Prostate gland (tissue), 2 donors: ENCODE results near the gene KIF5A. TPM values are rescaled to one million over a fixed set of nuclear protein-coding genes. Genes with fewer than 3 reads are reported as not detected.
"Not testable (repeated sequence)": the region's sequence is repeated elsewhere in the genome, so short reads cannot be mapped to it uniquely, and the experiment has no call there.

ENCODE experiments used
- DNase-seq: peaks from one replicate; pipeline ENCODE4 v3.0.0-alpha.2; 2019; ENCODE audit warnings: low spot score
- H3K27ac ChIP-seq, 2 donors: fragments of 200-600 bp; sonication (generic); 2 replicates each; pipeline ENCODE4 v1.5.1; 2017 to 2019
- H3K27me3 ChIP-seq: fragments of 200-600 bp; sonication (generic); replicated peaks from 2 replicates; pipeline ENCODE4 v1.5.1; 2019; ENCODE audit not compliant: insufficient read depth
- H3K36me3 ChIP-seq, 2 donors: fragments of 200-600 bp; sonication (generic); 1 replicate in 1 of 2; 2 replicates in 1 of 2; pipeline versions ENCODE4 v1.5.1 to v1.8.1; 2017 to 2019
- H3K4me1 ChIP-seq: fragments of 200-600 bp; sonication (generic); replicated peaks from 2 replicates; pipeline ENCODE4 v1.5.1; 2019
- H3K4me3 ChIP-seq, 2 donors: fragments of 200-600 bp; sonication (generic); 2 replicates each; pipeline ENCODE4 v1.5.1; 2017 to 2019
- H3K9me3 ChIP-seq: fragments of 200-600 bp; sonication (generic); 2 replicates; pipeline ENCODE4 v1.5.1; 2017
- POLR2A ChIP-seq: fragments of 450-650 bp; IDR thresholded peaks from one replicate; pipeline ENCODE4 v1.6.1; 2016; ENCODE audit warnings: antibody characterized with exemption, mild to moderate bottlenecking
- POLR2AphosphoS5 ChIP-seq: sonication (generic); formaldehyde crosslinking; IDR thresholded peaks from one replicate; pipeline ENCODE4 v1.6.1; 2017; ENCODE audit warnings: antibody characterized with exemption
- WGBS: methylation state at CpG from one replicate; pipeline ENCODE4 v1.1.5; 2018; 5-methylcytosine and 5-hydroxymethylcytosine counted together
- intact Hi-C: fragments of 100-400 bp; cut with DNase I; formaldehyde crosslinking; loops from one replicate; pipeline ENCODE4 v1.14.2; 2022
- total RNA-seq, 2 donors: library from RNA; depleted of rRNA; stranded (reverse); fragments of >200 nt; gene quantifications; one replicate each; pipeline ENCODE4 v1.1.0, GENCODE V29; 2016
- TF ChIP-seq, protein P1 (sequence below), 4 experiments: fragments of 200-600 bp in 2 of 4; fragments of 450-650 bp in 2 of 4; sonication (generic) in 2 of 4; IDR thresholded peaks; 1 replicate in 3 of 4; 2 replicates in 1 of 4; pipeline ENCODE4 v1.5.1; 2016 to 2019; ENCODE audit warnings: antibody characterized with exemption in 4 of 4, mild to moderate bottlenecking in 2 of 4, moderate library complexity in 2 of 4

Gene KIF5A
- total RNA-seq, result 1 to 10 TPM in 1 of 2 donors, under 1 TPM in 1; 0.50 to 3.7 TPM

DNA sequence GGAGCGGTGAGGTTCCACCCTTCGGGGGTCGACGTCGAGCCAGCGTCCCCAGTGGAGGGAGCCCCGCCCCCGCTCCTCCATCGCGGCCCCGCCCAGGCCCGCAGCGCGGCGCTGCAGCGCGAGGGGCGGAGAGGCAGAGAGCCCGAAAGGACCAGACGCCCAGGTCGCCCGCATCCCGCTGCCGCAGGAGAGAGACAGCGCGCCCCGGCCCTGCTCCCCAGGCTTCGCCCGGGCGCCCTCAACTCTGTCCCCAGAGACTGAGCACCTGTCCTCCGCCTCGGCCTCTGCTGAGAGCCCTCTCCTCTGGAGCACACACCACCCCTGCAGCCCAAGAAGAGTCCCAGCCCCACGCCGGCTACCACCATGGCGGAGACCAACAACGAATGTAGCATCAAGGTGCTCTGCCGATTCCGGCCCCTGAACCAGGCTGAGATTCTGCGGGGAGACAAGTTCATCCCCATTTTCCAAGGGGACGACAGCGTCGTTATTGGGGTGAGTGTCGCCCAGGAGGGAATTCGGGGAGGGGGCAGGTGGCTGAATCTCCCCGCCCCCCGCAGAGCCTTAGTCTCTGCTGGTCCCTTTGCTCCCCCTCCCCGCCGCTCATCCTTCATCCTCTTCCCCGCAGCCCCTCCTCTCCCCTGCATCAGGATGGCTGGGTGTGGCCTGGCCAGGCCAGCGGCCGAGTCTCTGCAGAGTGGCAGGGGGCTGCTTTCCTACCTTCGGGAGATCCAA lies at the start of gene KIF5A:
Gene KIF5A (plus strand): TSS at position 136 of the 732 bp plus-strand sequence. CDS start 228 bp downstream, at position 364.
- Histone ChIP-seq H3K4me1 (peaks cover 7% of the 10 kb centered on the region), H3K27ac (no peak within 1 kb of the TSS), H3K9me3 (no peaks in the 10 kb centered on the region), H3K27me3 (peaks cover 13% of the 10 kb centered on the region), H3K36me3 (no peaks in the 10 kb centered on the region), H3K4me3 (peak within 1 kb of the TSS; percentile 15 to 27)
- DNase-seq, result no peak
- 4% methylated on average over 52 of the region's 52 CpGs for WGBS
- TF ChIP-seq POLR2AphosphoS5 (no peak), POLR2A (no peak)
- intact Hi-C loops, result no loop called here

DNA sequence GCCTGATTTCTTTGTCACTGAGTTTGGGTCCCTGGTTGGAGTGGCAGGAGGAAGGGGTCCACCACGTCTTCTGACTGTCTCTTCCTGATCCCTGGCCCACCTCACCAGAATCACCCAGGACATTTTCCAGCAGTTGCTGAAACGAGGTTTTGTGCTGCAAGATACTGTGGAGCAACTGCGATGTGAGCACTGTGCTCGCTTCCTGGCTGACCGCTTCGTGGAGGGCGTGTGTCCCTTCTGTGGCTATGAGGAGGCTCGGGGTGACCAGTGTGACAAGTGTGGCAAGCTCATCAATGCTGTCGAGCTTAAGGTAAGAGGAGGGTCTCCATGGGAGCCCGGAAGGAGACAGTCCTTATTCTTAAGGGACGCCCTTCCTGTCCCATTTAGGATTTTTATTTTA lies 49.6 kb upstream of the KIF5A start:
- peaks cover 7 to 8% of the 10 kb centered on the region in 2 donors for H3K36me3 ChIP-seq

DNA sequence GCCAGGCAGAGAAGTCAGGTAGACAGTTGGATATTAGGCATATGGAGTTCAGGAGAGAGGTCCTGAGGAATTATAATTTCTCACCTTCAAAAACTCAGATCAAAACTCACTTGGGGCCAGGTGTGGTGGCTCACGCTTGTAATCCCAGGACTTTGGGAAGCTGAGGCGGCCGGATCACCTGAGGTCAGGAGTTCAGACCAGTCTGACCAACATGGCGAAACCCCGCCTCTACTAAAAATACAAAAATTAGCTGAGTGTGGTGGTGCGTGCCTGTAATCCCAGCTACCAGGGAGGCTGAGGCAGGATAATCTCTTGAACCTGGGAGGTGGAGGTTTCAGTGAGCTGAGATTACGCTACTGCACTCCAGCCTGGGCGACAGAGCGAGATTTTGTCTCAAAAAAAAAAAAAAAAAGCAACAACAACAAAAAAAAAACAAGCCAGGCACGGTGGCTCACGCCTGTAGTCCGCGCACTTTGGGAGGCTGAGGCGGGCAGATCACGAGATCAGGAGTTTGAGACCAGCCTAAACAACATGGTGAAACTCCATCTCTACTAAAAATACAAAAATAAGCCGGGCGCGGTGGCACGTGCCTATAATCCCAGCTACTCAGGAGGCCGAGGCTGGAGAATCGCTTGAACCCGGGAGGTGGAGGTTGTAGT lies 47.4 kb upstream of the KIF5A start:
- H3K9me3 ChIP-seq, H3K4me1 ChIP-seq, DNase-seq, intact Hi-C loops, H3K4me3 ChIP-seq, H3K27me3 ChIP-seq, H3K36me3 ChIP-seq, H3K27ac ChIP-seq: not testable (repeated sequence)
- 95% methylated on average over 22 of the region's 22 CpGs for WGBS

More for the DNA sequence above, 49.6 kb upstream of the KIF5A start:
- no peak overlapping the region for H3K4me3 ChIP-seq
- no peak for DNase-seq
- H3K4me1 ChIP-seq, result no peaks in the 10 kb centered on the region
- no peak overlapping the region for H3K27ac ChIP-seq
- WGBS, result 94% methylated on average over 11 of the region's 11 CpGs
- no peaks in the 10 kb centered on the region for H3K9me3 ChIP-seq
- no peaks in the 10 kb centered on the region for H3K27me3 ChIP-seq
- TF ChIP-seq POLR2A, result no peak
- TF ChIP-seq POLR2AphosphoS5, result no peak
- TF ChIP-seq, protein P1, sequence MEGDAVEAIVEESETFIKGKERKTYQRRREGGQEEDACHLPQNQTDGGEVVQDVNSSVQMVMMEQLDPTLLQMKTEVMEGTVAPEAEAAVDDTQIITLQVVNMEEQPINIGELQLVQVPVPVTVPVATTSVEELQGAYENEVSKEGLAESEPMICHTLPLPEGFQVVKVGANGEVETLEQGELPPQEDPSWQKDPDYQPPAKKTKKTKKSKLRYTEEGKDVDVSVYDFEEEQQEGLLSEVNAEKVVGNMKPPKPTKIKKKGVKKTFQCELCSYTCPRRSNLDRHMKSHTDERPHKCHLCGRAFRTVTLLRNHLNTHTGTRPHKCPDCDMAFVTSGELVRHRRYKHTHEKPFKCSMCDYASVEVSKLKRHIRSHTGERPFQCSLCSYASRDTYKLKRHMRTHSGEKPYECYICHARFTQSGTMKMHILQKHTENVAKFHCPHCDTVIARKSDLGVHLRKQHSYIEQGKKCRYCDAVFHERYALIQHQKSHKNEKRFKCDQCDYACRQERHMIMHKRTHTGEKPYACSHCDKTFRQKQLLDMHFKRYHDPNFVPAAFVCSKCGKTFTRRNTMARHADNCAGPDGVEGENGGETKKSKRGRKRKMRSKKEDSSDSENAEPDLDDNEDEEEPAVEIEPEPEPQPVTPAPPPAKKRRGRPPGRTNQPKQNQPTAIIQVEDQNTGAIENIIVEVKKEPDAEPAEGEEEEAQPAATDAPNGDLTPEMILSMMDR (IDR thresholded peaks at IDR 0.05), result no peak
- intact Hi-C loops, result no loop called here

DNA sequence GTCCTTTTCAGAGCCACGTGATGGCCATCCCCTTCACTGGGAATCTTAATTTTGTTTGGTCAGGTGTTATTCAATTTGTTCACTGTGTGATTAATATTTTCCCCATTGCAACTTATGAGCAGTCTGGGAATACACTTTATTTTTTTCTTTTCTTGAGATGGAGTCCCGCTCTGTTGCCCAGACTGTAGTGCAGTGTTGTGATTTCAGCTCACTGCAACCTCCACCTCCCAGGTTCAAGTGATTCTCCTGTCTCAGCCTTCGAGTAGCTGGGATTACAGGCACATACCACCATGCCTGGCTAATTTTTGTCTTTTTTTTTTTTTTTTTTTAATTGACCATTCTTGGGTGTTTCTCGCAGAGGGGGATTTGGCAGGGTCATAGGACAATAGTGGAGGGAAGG lies 43.3 kb upstream of the KIF5A start:
- 74% methylated on average over 4 of the region's 4 CpGs for WGBS
- H3K4me3 ChIP-seq, H3K4me1 ChIP-seq, H3K9me3 ChIP-seq, intact Hi-C loops, H3K27me3 ChIP-seq, H3K27ac ChIP-seq, DNase-seq, H3K36me3 ChIP-seq: not testable (repeated sequence)

DNA sequence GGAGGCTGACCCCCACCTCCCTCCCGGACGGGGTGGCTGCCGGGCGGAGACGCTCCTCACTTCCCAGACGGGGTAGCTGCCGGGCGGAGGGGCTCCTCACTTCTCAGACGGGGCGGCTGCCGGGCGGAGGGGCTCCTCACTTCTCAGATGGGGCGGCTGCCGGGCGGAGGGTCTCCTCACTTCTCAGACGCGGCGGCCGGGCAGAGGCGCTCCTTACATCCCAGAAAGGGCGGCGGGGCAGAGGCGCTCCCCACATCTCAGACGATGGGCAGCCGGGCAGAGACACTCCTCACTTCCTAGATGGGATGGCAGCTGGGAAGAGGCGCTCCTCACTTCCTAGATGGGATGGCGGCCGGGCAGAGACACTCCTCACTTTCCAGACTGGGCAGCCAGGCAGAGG lies 42.0 kb upstream of the KIF5A start:
- intact Hi-C loops, DNase-seq, H3K4me1 ChIP-seq, H3K27ac ChIP-seq, H3K4me3 ChIP-seq, H3K27me3 ChIP-seq, H3K9me3 ChIP-seq, H3K36me3 ChIP-seq: not testable (repeated sequence)
- WGBS, result 97% methylated on average over 7 of the region's 28 CpGs

DNA sequence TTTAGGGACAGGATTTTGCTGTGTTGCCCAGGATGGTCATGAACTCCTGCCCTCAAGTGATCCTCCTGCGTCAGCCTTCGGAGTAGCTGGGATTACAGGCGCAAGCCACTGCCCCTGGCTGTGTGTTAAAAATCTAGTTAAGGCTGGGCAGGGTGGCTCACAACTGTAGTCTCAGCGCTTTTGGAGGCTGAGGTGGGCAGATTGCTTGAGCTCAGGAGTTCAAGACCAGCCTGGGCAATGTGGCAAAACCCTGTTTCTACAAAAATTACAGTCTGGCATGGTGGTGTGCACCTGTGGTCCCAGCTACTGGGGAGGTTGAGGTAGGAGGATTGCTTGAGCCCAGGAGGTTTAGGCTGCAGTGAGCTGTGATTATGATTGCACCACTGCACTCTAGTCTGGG lies 38.7 kb upstream of the KIF5A start:
- 95% methylated on average over 4 of the region's 4 CpGs for WGBS
- no peak for DNase-seq
- Histone ChIP-seq H3K4me1 (peaks cover 2% of the 10 kb centered on the region), H3K27me3 (no peaks in the 10 kb centered on the region), H3K4me3 (no peak overlapping the region), H3K36me3 (peaks cover 3% of the 10 kb centered on the region in 2 donors), H3K9me3 (no peaks in the 10 kb centered on the region), H3K27ac (no peak overlapping the region)
- TF ChIP-seq, protein P1 (IDR thresholded peaks at IDR 0.05), result no peak
- TF ChIP-seq POLR2AphosphoS5, result no peak
- no peak for TF ChIP-seq POLR2A
- intact Hi-C loops, result no loop called here
